ENCODE measurements around the gene OR2T12.
"Not testable (repeated sequence)": the region's sequence is repeated elsewhere in the genome, so short reads cannot be mapped to it uniquely, and the experiment has no call there.

The OR2T12 gene, protein sequence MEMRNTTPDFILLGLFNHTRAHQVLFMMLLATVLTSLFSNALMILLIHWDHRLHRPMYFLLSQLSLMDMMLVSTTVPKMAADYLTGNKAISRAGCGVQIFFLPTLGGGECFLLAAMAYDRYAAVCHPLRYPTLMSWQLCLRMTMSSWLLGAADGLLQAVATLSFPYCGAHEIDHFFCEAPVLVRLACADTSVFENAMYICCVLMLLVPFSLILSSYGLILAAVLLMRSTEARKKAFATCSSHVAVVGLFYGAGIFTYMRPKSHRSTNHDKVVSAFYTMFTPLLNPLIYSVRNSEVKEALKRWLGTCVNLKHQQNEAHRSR

DNA sequence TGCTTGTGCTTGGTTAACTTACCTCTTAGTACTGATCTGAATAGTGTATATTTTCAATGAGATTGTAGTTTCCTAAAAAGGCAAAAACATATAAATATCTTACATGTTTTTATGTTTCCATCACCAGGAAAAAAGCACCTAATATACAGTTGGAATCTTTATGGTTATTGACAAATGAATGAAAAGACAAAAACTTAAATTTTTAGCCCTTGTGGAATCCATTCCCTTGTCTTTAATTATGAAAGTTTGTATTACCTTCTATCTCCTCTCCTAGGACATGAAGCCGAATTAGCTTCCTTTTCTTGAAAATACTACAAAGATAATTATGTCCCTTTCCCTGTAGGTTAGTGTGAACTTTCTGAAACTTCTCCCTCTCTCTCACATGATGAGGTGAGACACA is at the start of gene OR2T12:
Gene OR2T12 (minus strand): TSS at position 101 of the 400 bp plus-strand sequence. CDS start 7,846 bp downstream, outside the sequence.
- DNase-seq = no peak

DNA sequence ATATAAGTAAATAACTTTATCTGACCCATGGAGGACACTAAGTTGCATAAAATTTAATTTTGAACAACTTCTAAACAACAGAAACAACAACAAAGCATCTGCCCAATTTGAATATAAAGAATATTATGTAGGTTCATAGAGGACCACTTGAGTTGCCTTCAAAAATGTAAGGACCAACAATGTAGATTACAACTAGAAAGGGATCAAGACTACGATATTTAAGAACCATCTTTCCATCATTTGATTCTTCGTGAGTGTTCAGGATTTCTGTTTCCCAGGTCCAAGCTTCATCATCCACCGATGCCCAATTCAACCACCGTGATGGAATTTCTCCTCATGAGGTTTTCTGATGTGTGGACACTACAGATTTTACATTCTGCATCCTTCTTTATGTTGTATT is 45.3 kb upstream of the OR2T12 start, which contains the start of gene OR14C36:
Gene OR14C36 (plus strand): TSS at position 301 of the 400 bp plus-strand sequence. CDS start 0 bp downstream, at position 301.
- DNase-seq = no peak

DNA sequence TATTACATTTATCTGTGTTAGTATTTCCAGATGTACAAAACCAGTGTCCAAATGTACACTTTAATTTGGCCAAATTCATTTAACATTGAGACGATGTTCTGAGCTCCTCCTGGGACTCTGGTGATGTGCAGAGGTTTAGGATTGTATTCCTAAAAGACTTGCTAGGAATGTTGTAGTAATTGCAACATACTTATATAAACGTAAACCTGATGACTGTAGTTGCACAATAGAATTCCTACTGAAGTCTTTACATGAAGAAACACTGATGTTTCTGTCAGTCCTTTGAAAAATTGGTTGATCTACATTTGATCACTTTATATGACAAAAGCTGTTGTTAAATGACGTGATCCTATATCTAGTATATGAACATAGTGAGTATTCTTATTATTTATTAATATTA is 40.2 kb upstream of the OR2T12 start:
- no peak for DNase-seq

DNA sequence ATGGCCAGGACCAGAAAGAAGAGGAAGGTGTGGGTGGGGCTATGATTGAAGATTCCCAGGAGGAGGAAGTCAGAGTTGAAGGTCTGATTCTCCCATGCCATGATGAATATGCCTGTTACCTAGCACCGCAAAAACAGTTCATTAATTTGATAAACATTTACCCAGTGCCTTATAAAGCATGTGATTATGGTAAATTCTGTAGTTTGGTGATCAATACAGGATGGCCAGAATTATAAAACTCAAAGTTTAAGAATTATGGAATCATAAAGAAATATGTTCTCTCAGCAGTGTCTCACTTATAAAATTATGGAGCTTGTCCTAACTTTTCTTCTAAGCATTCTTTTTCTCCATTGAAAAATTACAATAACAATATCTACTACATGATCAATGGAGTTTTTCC is 21.2 kb upstream of the OR2T12 start, which contains the start of gene OR2M7:
Gene OR2M7 (minus strand): TSS at position 101 of the 400 bp plus-strand sequence. CDS start 0 bp downstream, at position 101.
- no peak for DNase-seq

DNA sequence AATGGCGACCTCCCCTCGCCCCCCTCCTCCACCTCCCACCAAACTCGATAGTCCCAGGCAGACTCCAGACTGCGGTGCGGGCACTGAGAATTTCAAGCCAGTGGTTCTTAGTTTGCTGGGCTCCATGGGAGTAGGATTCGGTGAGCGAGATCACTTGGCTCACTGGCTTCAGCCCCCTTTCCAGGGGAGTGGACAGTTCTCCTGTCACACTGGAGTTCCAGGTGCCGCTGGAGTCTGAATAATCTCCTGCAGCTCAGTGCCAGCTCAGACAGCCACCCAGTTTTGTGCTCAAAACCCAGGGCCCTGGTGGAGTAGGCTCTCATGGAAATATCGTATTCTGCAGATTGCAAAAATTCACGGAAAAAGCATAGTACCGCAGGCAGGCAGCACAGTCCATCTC is 13.6 kb upstream of the OR2T12 start:
- no peak for DNase-seq

DNA sequence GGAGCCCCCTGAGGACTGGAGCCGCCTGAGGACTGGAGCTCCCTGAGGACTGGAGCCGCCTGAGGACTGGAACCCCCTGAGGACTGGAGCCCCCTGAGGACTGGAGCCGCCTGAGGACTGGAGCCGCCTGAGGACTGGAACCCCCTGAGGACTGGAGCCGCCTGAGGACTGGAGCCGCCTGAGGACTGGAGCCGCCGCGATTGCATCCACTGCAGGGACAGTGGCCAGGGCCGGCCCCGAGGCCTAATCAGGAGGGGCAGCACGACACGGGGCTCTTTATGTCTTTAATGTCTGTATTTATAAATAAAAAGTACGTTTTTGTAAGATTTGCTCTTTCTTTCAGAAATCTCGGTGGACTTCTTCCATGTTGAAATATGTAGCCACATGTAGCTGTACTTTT is 3.5 kb upstream of the OR2T12 start:
- DNase-seq = not testable (repeated sequence)

DNA sequence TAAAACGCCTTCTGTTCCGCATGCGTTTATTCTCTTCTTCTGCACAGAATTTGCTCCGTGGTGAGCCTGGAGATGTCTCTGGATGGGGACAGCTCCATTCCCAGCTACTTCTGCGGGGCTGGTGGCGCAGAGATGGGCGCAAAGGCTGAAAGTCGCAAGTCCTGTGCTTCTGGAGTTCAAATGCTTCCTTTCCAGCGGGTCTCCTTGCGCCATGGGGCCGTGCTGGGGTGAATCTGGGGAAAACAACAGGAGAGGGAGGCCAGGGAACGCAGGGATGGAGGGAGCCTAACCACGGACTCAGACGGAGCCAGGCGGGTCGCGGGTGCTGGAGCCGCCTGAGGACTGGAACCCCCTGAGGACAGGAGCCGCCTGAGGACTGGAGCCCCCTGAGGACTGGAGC is 2.9 kb upstream of the OR2T12 start:
- DNase-seq = no peak

DNA sequence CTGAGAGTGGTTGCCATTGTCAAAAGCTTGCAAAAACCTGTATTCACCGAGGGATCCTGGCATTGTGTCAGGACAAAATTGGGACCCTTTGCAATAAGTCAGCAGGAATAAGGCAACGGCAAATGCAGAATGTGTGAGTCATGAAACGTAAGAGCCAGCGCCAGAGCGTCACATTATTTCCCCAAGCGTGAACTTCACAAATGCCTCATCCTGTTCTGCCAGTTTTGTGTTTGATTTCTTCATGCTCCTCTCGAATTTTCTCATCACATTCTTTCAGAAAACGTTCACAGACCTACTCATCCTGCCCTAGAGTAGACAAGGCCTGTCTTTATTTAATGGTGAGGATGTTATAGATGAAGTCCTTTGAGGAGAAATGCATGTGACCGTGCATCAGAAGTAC is 2.4 kb upstream of the OR2T12 start:
- not testable (repeated sequence) for DNase-seq

DNA sequence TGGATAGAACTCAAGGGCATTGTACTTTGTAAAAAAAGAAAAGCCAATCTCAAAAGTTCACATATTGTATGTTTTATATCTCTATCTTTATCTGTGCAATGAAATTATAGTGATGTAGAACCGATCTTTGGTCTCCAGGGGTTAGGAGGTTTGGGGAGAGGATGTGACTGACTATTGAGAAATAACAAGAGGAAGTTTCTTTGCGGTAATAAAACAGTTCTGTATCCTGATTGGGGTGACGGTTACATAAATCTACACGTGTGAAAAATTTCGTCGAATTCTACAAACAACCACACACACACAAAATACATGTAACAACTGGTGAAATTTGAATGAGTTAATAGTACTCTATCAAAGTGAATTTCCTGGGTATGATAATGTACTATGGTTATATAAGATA is 14.8 kb downstream of the OR2T12 start:
- no peak for DNase-seq

DNA sequence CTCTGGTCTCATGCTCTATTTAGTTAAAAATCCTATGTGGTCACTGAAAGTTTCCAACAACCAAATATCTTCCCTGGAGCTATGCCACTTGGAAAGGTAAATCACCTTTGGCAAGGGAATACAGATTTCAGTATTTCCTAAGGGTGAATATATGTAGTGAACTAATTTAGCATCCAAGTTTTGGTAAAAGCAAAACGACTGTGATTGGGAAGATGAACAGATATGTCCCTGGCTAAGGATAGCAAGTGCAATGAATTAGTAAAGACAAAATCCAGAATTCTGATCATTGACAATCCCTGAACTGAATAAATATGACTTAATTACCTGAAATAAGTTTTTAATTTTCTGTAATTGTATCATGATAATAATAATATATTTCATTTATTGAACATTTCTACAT is 25.3 kb downstream of the OR2T12 start, which contains the start of gene OR2T33:
Gene OR2T33 (minus strand): TSS at position 101 of the 400 bp plus-strand sequence. CDS start 4,162 bp downstream, outside the sequence.
- no peak for DNase-seq

DNA sequence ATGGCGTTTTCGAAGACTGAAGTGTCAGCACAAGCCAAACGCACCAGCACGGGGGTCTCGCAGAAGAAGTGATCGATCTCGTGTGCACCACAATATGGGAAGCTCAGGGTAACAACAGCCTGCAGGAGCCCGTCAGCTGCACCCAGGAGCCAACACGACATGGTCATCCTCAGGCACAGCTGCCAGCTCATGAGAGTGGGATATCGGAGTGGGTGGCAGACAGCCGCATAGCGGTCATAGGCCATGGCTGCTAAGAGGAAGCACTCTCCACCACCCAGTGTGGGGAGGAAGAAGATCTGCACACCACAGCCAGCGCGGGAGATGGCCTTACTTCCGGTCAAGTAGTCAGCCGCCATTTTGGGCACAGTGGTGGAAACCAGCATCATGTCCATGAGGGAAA is 30.0 kb downstream of the OR2T12 start:
- DNase-seq = not testable (repeated sequence)

DNA sequence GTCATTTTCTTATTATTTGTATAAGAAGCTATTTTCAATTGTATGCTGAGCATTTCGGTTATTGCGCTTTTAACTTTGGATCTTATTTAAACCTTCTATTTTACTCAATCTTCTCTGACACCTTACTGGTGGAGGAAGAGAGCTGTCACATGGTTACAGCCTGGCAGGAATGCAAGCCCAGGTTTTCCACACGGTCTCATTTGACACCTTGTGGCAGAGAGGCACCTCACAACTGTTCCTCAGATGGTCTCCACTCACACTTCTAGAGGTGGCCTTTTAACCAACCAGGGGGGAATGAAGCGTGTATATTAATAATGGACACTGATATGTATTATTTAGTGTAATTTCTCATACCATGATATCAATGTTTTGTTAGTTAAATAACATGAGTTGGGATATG is 35.0 kb downstream of the OR2T12 start:
- DNase-seq = no peak

DNA sequence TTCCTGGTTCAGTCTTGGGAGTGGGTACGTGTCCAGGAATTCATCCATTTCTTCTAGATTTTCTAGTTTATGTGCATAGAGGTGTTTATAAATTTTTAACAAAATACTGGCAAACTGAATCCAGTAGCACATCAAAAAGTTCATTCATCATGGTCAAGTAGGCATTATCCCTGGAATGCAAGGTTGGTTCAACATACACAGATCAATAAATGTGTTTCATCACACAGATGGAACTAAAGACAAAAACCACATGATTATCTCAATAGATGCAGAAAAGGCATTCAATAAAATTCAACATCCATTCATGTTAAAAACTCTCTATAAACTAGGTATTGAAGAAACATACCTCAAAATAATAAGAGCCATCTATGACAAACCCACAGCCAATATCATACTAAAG is 43.9 kb downstream of the OR2T12 start:
- not testable (repeated sequence) for DNase-seq

DNA sequence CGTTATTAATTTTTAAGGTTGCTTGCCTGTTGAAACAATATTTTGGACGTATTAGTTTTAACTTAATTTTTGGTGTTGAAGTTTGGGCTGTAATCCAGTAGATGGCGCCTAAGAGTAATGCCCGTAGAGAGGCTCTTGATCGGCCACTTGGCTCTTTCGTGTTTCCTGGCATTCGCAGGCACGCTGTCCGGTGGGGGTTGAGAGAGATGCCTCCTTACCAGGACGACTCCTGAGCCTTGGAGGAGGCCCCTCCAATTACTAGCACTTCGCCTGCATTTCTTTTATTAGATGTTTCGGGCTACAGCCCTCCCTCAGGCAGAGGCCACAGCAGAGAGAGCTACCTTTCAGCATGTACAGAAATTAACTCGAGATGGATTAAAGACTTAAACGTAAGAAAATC is 60.0 kb downstream of the OR2T12 start:
- peak in 1 of 2 experiments; percentile 44 for DNase-seq
